Measurements from ENCODE around the gene DSCAM.
A peak's percentile ranks its signal among the peaks of the same experiment; 100 is the strongest.

DSCAM gene

GRCh38 chr21:40531431-40532110 lies 315.4 kb downstream of the DSCAM start:
- TF ChIP-seq CTCF (IDR thresholded peaks at IDR 0.05; ENCODE audit: low read length, missing control alignments): no peak
- no peak overlapping the region for H3K4me3 ChIP-seq (replicated peaks; ENCODE audit: low read depth, low read length)
- no peak for DNase-seq (ENCODE audit: low read depth)

GRCh38 chr21:40531016-40531415 lies 315.9 kb downstream of the DSCAM start:
- no peak overlapping the region for H3K4me3 ChIP-seq (replicated peaks; ENCODE audit: low read depth, low read length)
- TF ChIP-seq CTCF (IDR thresholded peaks at IDR 0.05; ENCODE audit: low read length, missing control alignments): no peak
- no peak for DNase-seq (ENCODE audit: low read depth)

- no peak for DNase-seq (ENCODE audit: low read depth)
- TF ChIP-seq CTCF (IDR thresholded peaks at IDR 0.05; ENCODE audit: low read length, missing control alignments): no peak
- no peak overlapping the region for H3K4me3 ChIP-seq (replicated peaks; ENCODE audit: low read depth, low read length)
These were observed 329.3 kb downstream of the DSCAM start for GRCh38 chr21:40517646-40518045.

- no peak for DNase-seq (ENCODE audit: low read depth)
- H3K4me3 ChIP-seq (replicated peaks; ENCODE audit: low read depth, low read length): no peak overlapping the region
- no peak for TF ChIP-seq CTCF (IDR thresholded peaks at IDR 0.05; ENCODE audit: low read length, missing control alignments)
These were observed 330.6 kb downstream of the DSCAM start for GRCh38 chr21:40516335-40516734.

GRCh38 chr21:40512590-40512989 lies 334.4 kb downstream of the DSCAM start:
- no peak overlapping the region for H3K4me3 ChIP-seq (replicated peaks; ENCODE audit: low read depth, low read length)
- TF ChIP-seq CTCF (IDR thresholded peaks at IDR 0.05; ENCODE audit: low read length, missing control alignments): peak; percentile 16
- DNase-seq (ENCODE audit: low read depth): no peak

GRCh38 chr21:40507978-40508377 lies 339.0 kb downstream of the DSCAM start:
- TF ChIP-seq CTCF (IDR thresholded peaks at IDR 0.05; ENCODE audit: low read length, missing control alignments): no peak
- no peak overlapping the region for H3K4me3 ChIP-seq (replicated peaks; ENCODE audit: low read depth, low read length)
- no peak for DNase-seq (ENCODE audit: low read depth)

- DNase-seq (ENCODE audit: low read depth): no peak
- H3K4me3 ChIP-seq (replicated peaks; ENCODE audit: low read depth, low read length): no peak overlapping the region
- no peak for TF ChIP-seq CTCF (IDR thresholded peaks at IDR 0.05; ENCODE audit: low read length, missing control alignments)
These were observed 341.3 kb downstream of the DSCAM start for GRCh38 chr21:40505681-40506080.
